GM10266 (cell line): ENCODE results near the gene PCBP4.

Source experiments
- DNase-seq: peaks from one replicate; pipeline ENCODE4 v3.0.0; 2012; ENCODE audit errors: extremely low spot score
- CTCF ChIP-seq: IDR thresholded peaks from 2 replicates; pipeline ENCODE4 v1.5.1; 2012; ENCODE audit warnings: mild to moderate bottlenecking, low read depth; ENCODE audit not compliant: control insufficient read depth, insufficient read depth; ENCODE audit errors: missing control alignments

Gene PCBP4

GRCh38 chr3:51945031-51945840, 22.0 kb downstream of the PCBP4 start:
- no peak for DNase-seq
- TF ChIP-seq CTCF, result no peak

GRCh38 chr3:51944451-51945021, 22.7 kb downstream of the PCBP4 start:
- DNase-seq, result no peak
- TF ChIP-seq CTCF, result no peak

GRCh38 chr3:51943451-51944391, 23.5 kb downstream of the PCBP4 start:
- TF ChIP-seq CTCF, result no peak

GRCh38 chr3:51942603-51943450, 24.4 kb downstream of the PCBP4 start:
- DNase-seq, result peak; percentile 86

More at GRCh38 chr3:51943451-51944391, 23.5 kb downstream of the PCBP4 start:
- no peak for DNase-seq

GRCh38 chr3:51941798-51942602, 25.3 kb downstream of the PCBP4 start, which contains the start of the genes PARP3 and RRP9:
PARP3 (plus strand) TSS chr3:51942363; CDS start chr3:51943356, 993 bp downstream.
RRP9 (minus strand) TSS chr3:51941904; CDS start chr3:51941867, 37 bp downstream.
- DNase-seq, result peak; percentile 98
- peak; percentile 98 for TF ChIP-seq CTCF

More at GRCh38 chr3:51942603-51943450, 24.4 kb downstream of the PCBP4 start:
- no peak for TF ChIP-seq CTCF

- no peak for TF ChIP-seq CTCF
- no peak for DNase-seq
Observed at GRCh38 chr3:51941463-51941797, 25.8 kb downstream of the PCBP4 start.
